GM19025 (cell line): Measurements from ENCODE around the gene CMC2.

ENCODE experiments used
- ATAC-seq: cut with Tn5 transposase; IDR thresholded peaks from one replicate; pipeline ENCODE4 v1.9.1; 2021; ENCODE audit warnings: mild to moderate bottlenecking, low read depth, moderate library complexity; ENCODE audit not compliant: unreplicated experiment

Gene CMC2

GRCh38 chr16:80981103-80981502 is 25.6 kb downstream of the CMC2 start:
- ATAC-seq: no peak

- ATAC-seq: no peak
Observed at GRCh38 chr16:80976946-80977345, 29.7 kb downstream of the CMC2 start.

GRCh38 chr16:80974649-80975376 is 31.9 kb downstream of the CMC2 start:
- ATAC-seq: no peak

- ATAC-seq: no peak
Observed at GRCh38 chr16:80973991-80974390, 32.7 kb downstream of the CMC2 start.

- no peak for ATAC-seq
Observed at GRCh38 chr16:80972611-80973010, 34.1 kb downstream of the CMC2 start.

- ATAC-seq: peak; percentile 62
Observed at GRCh38 chr16:80971819-80972218, 34.9 kb downstream of the CMC2 start.

GRCh38 chr16:80969114-80969484 is 37.6 kb downstream of the CMC2 start:
- ATAC-seq: no peak

GRCh38 chr16:80968386-80969113 is 38.1 kb downstream of the CMC2 start:
- ATAC-seq: no peak

- ATAC-seq: no peak
Observed at GRCh38 chr16:80966617-80967016, 40.1 kb downstream of the CMC2 start.

GRCh38 chr16:80964351-80964750 is 42.3 kb downstream of the CMC2 start:
- no peak for ATAC-seq

- no peak for ATAC-seq
Observed at GRCh38 chr16:80962879-80963278, 43.8 kb downstream of the CMC2 start.

- ATAC-seq: no peak
Observed at GRCh38 chr16:80958284-80958683, 48.4 kb downstream of the CMC2 start.

- ATAC-seq: no peak
Observed at GRCh38 chr16:80954985-80955384, 51.7 kb downstream of the CMC2 start.

- no peak for ATAC-seq
Observed at GRCh38 chr16:80948886-80949493, 57.7 kb downstream of the CMC2 start.

GRCh38 chr16:80947708-80948625 is 58.7 kb downstream of the CMC2 start:
- ATAC-seq: no peak

GRCh38 chr16:80947239-80947638 is 59.4 kb downstream of the CMC2 start:
- no peak for ATAC-seq

GRCh38 chr16:80946481-80946880 is 60.2 kb downstream of the CMC2 start:
- ATAC-seq: no peak

GRCh38 chr16:80940069-80940856 is 66.4 kb downstream of the CMC2 start:
- no peak for ATAC-seq

GRCh38 chr16:80938879-80939260 is 67.8 kb downstream of the CMC2 start:
- ATAC-seq: no peak
